Activated B cell treated with CpG ODN at 0.5 μM for 24 hours (primary cell): ENCODE results near the gene LMX1B. TPM values are rescaled to one million over a fixed set of nuclear protein-coding genes. Genes with fewer than 3 reads are reported as not detected.

Experiments used
- ATAC-seq: fragments of 200-7000 bp; cut with Tn5 transposase; one replicate; pipeline ENCODE4 v1.10.0; 2021; ENCODE audit warnings: low read depth, mild to moderate bottlenecking, moderate library complexity
- CTCF ChIA-PET: fragments of 350-600 bp; sonication (Branson Sonifier 250); formaldehyde crosslinking; loops from one replicate; lab custom pipeline; 2021; ENCODE audit warnings: antibody characterized with exemption; lab: Charles Lee
- POLR2A ChIA-PET: fragments of 350-600 bp; sonication (Branson Sonifier 250); formaldehyde crosslinking; loops from one replicate; lab custom pipeline; 2021; ENCODE audit warnings: antibody characterized with exemption; lab: Charles Lee
- DNase-seq: peaks from one replicate; pipeline ENCODE4 v3.0.0; 2022
- H3K27ac Mint-ChIP-seq: one replicate; pipeline ENCODE4 v1.8.0; 2020; ENCODE audit warnings: mixed read lengths
- H3K27me3 Mint-ChIP-seq: one replicate; pipeline ENCODE4 v1.8.0; 2021; ENCODE audit warnings: mixed read lengths
- H3K36me3 Mint-ChIP-seq: one replicate; pipeline ENCODE4 v1.8.0; 2021; ENCODE audit warnings: low read depth, mixed read lengths
- H3K4me1 Mint-ChIP-seq: one replicate; pipeline ENCODE4 v1.8.0; 2021; ENCODE audit warnings: mixed read lengths
- H3K4me3 Mint-ChIP-seq: one replicate; pipeline ENCODE4 v1.8.0; 2020; ENCODE audit warnings: mild to moderate bottlenecking, mixed read lengths
- H3K9me3 Mint-ChIP-seq: one replicate; pipeline ENCODE4 v1.8.0; 2020; ENCODE audit warnings: mixed read lengths
- CTCF ChIP-seq: fragments of 200-600 bp; IDR thresholded peaks from one replicate; pipeline ENCODE4 v1.8.0; 2022; ENCODE audit warnings: antibody characterized with exemption, mild to moderate bottlenecking
- intact Hi-C: fragments of 100-400 bp; cut with micrococcal nuclease; formaldehyde crosslinking; loops from one replicate; pipeline ENCODE4 v1.15.1; 2024
- total RNA-seq: library from RNA; stranded (reverse); gene quantifications from 2 replicates; pipeline ENCODE4 v1.2.3, GENCODE V29; 2022

LMX1B gene
- total RNA-seq, 1 donor from 2014 or later, result not detected

GRCh38 chr9:126695701-126696400 lies 82.1 kb downstream of the LMX1B start:
- TF ChIP-seq CTCF, result no peak
- ChIA-PET CTCF (no interaction called here), POLR2A (no interaction called here)
- Mint-ChIP-seq H3K27me3 (peaks cover 10% of the 10 kb centered on the region), H3K4me1 (no peaks in the 10 kb centered on the region), H3K4me3 (no peak overlapping the region), H3K27ac (no peak overlapping the region), H3K36me3 (no peaks in the 10 kb centered on the region), H3K9me3 (no peaks in the 10 kb centered on the region)
- DNase-seq (no peak), ATAC-seq (no peak)
- intact Hi-C loops, result no loop called here

- ATAC-seq, result no peak
- DNase-seq, result no peak
- POLR2A ChIA-PET, result no interaction called here
These were observed 82.8 kb downstream of the LMX1B start for GRCh38 chr9:126696401-126697145.

GRCh38 chr9:126697330-126697729 lies 83.6 kb downstream of the LMX1B start:
- Mint-ChIP-seq H3K4me3 (no peak overlapping the region), H3K27ac (no peak overlapping the region), H3K4me1 (no peaks in the 10 kb centered on the region), H3K9me3 (no peaks in the 10 kb centered on the region), H3K36me3 (no peaks in the 10 kb centered on the region), H3K27me3 (peaks cover 24% of the 10 kb centered on the region)
- ATAC-seq, result no peak
- DNase-seq, result no peak
- POLR2A ChIA-PET, result no interaction called here
- CTCF ChIA-PET, result interaction anchor here (1.5 kb wide), 1 partner anchor 9 kb away, joined by 4 read pairs; no protein-coding TSS in a partner anchor
- no peak for TF ChIP-seq CTCF
- intact Hi-C loops, result no loop called here

More at GRCh38 chr9:126696401-126697145, 82.8 kb downstream of the LMX1B start:
- TF ChIP-seq CTCF, result no peak
- Mint-ChIP-seq H3K4me1 (no peaks in the 10 kb centered on the region), H3K36me3 (no peaks in the 10 kb centered on the region), H3K27me3 (peaks cover 16% of the 10 kb centered on the region), H3K9me3 (no peaks in the 10 kb centered on the region), H3K27ac (no peak overlapping the region), H3K4me3 (no peak overlapping the region)
- intact Hi-C loops, result no loop called here
- CTCF ChIA-PET, result interaction anchor here (1.5 kb wide), 1 partner anchor 10 kb away, joined by 4 read pairs; no protein-coding TSS in a partner anchor

- H3K36me3 Mint-ChIP-seq, result no peaks in the 10 kb centered on the region
- no peak for TF ChIP-seq CTCF
- intact Hi-C loops, result no loop called here
- CTCF ChIA-PET, result interaction anchor here (1.5 kb wide), 1 partner anchor 8 kb away, joined by 4 read pairs; no protein-coding TSS in a partner anchor
- no peak for ATAC-seq
- H3K27me3 Mint-ChIP-seq, result peaks cover 22% of the 10 kb centered on the region
- no peaks in the 10 kb centered on the region for H3K9me3 Mint-ChIP-seq
- POLR2A ChIA-PET, result no interaction called here
- H3K4me1 Mint-ChIP-seq, result no peaks in the 10 kb centered on the region
- H3K27ac Mint-ChIP-seq, result no peak overlapping the region
- no peak overlapping the region for H3K4me3 Mint-ChIP-seq
- DNase-seq, result no peak
These were observed 84.5 kb downstream of the LMX1B start for GRCh38 chr9:126698251-126698650.

- Mint-ChIP-seq H3K9me3 (no peaks in the 10 kb centered on the region), H3K36me3 (no peaks in the 10 kb centered on the region), H3K27ac (no peak overlapping the region), H3K4me1 (no peaks in the 10 kb centered on the region), H3K4me3 (no peak overlapping the region), H3K27me3 (peaks cover 26% of the 10 kb centered on the region)
- no peak for TF ChIP-seq CTCF
- intact Hi-C loops, result no loop called here
- CTCF ChIA-PET, result interaction anchor here (1.0 kb wide), 1 partner anchor 83 kb away, joined by 5 read pairs; no protein-coding TSS in a partner anchor
- ATAC-seq, result no peak
- POLR2A ChIA-PET, result no interaction called here
- no peak for DNase-seq
These were observed 85.0 kb downstream of the LMX1B start for GRCh38 chr9:126698756-126699155.
